ENCODE data around the gene CNP. TPM values are rescaled to one million over a fixed set of nuclear protein-coding genes. Genes with fewer than 3 reads are reported as not detected.
A peak's percentile ranks its signal among the peaks of the same experiment; 100 is the strongest.
"Not testable (repeated sequence)": the region's sequence is repeated elsewhere in the genome, so short reads cannot be mapped to it uniquely, and the experiment has no call there.

The CNP gene
- total RNA-seq, 2 experiments from 2014 or later, result 66.6 to 68.0 TPM

DNA sequence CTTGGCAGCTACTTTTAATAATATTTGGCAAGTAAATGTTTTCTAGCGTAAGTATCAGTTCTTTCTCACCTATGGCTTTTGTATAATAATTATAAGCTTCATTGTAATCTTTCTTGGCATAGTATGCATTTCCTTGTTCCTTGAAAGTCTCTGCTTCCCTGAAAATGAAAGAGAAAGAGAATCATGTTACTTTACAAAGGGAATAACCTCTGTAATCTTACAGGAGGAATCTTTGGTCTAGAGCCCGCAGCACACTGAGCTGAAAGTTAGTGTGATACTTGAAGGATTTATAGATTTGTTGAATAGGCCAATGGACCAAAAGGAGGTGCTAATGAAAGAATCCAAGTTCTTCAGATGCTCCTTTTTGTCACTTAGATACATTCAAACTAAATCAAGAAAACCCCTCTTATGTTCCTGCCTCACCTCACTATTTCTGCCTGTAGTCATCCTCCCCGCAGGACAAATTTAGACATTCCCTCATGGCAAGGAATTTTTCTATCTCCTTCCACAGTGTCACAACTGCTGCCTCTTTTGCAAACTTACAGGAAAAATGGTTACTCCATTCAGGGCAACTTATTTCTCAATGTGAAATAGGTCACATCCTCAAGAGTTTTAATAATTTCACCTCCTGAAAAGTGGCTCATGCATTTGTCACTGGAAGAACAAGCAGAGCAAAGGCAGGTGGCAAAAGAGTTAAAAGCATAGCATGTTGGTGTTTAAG is 34.0 kb downstream of the CNP start:
- Mint-ChIP-seq H3K4me1 (ENCODE audit: low read depth) (peaks cover 29% of the 10 kb centered on the region), H3K36me3 (peaks cover 32% of the 10 kb centered on the region), H3K27me3 (no peaks in the 10 kb centered on the region), H3K9me3 (no peaks in the 10 kb centered on the region), H3K27ac (no peak overlapping the region), H3K4me3 (no peak overlapping the region)
- intact Hi-C loops (cut with micrococcal nuclease), result no loop called here
- POLR2A ChIA-PET, result no interaction called here
- CTCF ChIA-PET, result interaction anchor here (0.6 kb wide), 1 partner anchor 117 kb away, joined by 3 read pairs; no protein-coding TSS in a partner anchor
- DNase-seq, result no peak

DNA sequence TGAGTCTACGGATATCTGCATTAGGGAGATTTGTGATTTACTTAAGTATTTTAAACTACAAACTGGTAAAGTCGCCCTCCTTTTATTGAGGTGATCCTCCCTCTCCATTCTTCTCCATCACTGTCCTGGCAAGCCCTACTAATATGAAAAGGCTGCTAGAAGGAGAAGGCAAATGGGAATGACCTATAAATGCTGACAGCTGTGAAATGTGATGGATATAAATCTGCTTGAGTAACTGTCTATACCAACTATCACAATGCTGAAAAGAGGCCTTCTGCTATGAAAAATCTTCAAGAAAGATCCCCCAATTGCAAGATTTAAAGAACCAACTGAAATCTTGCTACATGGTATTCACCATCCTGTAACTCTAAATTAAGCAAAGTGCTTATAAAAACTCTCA is 35.1 kb downstream of the CNP start:
- Mint-ChIP-seq H3K9me3 (no peaks in the 10 kb centered on the region), H3K36me3 (peaks cover 24% of the 10 kb centered on the region), H3K27ac (peak overlapping the region; percentile 13), H3K4me1 (ENCODE audit: low read depth) (peaks cover 22% of the 10 kb centered on the region), H3K27me3 (no peaks in the 10 kb centered on the region), H3K4me3 (no peak overlapping the region)
- POLR2A ChIA-PET, result no interaction called here
- CTCF ChIA-PET, result interaction anchor here (1.3 kb wide), 1 partner anchor 18 kb away, joined by 4 read pairs; the partner anchor contains the start of gene NKIRAS2
- intact Hi-C loops (cut with micrococcal nuclease), result no loop called here
- no peak for DNase-seq

DNA sequence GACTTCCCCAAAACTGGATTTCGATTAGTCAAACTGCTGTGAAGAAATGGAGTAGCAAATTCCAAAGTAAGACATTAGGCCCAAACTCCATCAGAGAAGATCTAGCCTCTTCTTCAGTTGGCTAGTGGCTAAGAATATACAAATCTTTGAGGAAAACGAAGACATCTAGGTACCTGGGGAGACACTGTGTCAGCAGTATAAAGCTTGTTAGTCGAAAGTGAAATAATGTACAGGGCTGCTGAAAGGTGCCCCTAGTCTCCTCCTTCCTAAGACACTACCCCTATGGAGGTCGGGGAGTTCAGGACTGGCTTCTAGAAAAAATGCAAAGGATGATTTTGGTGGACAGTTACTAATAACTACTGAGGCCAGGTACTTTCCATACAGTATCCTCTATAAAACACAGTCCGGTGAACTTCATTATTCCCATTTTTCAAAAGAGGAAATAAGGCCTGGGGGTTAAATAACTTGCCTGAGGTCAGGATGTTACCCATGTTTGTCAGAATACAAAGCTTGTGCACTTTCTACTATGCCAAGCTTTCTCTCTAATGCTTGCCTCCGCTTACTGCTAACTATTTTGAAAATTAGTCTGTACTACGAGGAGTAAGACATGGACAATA is 35.7 kb downstream of the CNP start:
- Mint-ChIP-seq H3K36me3 (peaks cover 20% of the 10 kb centered on the region), H3K9me3 (no peaks in the 10 kb centered on the region), H3K4me3 (no peak overlapping the region), H3K4me1 (ENCODE audit: low read depth) (peaks cover 21% of the 10 kb centered on the region), H3K27ac (peak overlapping the region; percentile 13), H3K27me3 (no peaks in the 10 kb centered on the region)
- ChIA-PET POLR2A (interaction anchor here (0.7 kb wide), 1 partner anchor 394 kb away, joined by 3 read pairs; no protein-coding TSS in a partner anchor), CTCF (interaction anchor here (0.8 to 1.3 kb wide), 3 partner anchors 18 to 39 kb away, joined by 4 to 6 read pairs (median 4); partner anchors contain the start of gene NKIRAS2)
- intact Hi-C loops (cut with micrococcal nuclease), result no loop called here
- no peak for DNase-seq

DNA sequence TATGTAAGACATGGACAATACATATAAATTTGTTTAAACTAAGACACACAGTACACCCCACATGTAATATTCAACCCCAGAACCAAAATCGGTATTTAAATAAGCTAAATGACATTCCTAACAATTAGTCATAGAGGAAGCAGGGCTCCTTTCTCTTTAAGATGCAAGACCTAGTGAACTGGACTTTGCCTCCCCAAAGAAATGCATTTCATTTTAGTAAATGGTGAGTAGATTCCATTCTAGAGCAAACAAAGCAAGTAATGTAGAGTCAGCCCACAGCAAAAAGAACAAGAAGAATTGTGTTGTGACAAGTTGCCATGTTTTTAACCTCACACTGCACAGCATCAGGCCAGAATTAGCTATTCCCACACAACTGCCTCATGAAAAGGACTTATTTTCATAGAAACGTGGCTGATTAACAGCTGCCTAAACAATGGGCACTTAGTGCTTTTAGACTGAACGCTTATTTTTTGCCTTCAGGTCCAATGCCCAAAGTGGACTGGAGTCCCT is 36.3 kb downstream of the CNP start:
- no peak overlapping the region for H3K4me3 Mint-ChIP-seq
- H3K27ac Mint-ChIP-seq, result no peak overlapping the region
- intact Hi-C loops (cut with micrococcal nuclease), result no loop called here
- peaks cover 22% of the 10 kb centered on the region for H3K4me1 Mint-ChIP-seq (ENCODE audit: low read depth)
- H3K27me3 Mint-ChIP-seq, result no peaks in the 10 kb centered on the region
- peaks cover 20% of the 10 kb centered on the region for H3K36me3 Mint-ChIP-seq
- ChIA-PET POLR2A (interaction anchor here (0.7 to 1.3 kb wide), 2 partner anchors 17 to 394 kb away, joined by 3 read pairs; partner anchors contain the start of gene NKIRAS2), CTCF (interaction anchor here (0.8 to 1.6 kb wide), 4 partner anchors 17 to 216 kb away, joined by 3 to 6 read pairs (median 4); partner anchors contain the start of genes JUP and NKIRAS2)
- DNase-seq, result no peak
- H3K9me3 Mint-ChIP-seq, result no peaks in the 10 kb centered on the region

DNA sequence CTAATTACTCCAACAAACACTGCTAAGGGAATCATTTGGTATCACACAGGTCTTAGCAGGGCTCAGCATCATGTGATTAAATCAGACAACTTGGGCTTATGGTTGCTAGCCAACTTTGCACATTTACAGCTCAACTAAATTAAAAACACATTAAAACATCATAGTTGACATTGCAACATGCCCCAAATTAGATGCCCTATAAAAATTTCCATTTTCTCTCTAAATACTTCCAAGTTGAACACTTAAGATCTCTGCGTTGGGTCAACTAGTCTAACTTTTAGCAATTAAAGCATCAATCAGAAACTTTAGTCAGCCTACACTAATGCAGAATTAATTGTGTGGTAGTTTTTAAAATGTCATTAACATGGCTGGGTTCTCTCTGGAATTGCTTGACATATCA is 38.6 kb downstream of the CNP start:
- H3K27ac Mint-ChIP-seq, result no peak overlapping the region
- no peak for DNase-seq
- H3K9me3 Mint-ChIP-seq, result no peaks in the 10 kb centered on the region
- no peak overlapping the region for H3K4me3 Mint-ChIP-seq
- peaks cover 32% of the 10 kb centered on the region for H3K4me1 Mint-ChIP-seq (ENCODE audit: low read depth)
- intact Hi-C loops (cut with micrococcal nuclease), result no loop called here
- H3K36me3 Mint-ChIP-seq, result peaks cover 16% of the 10 kb centered on the region
- ChIA-PET CTCF (interaction anchor here (1.2 kb wide), 1 partner anchor 13 kb away, joined by 4 read pairs; no protein-coding TSS in a partner anchor), POLR2A (no interaction called here)
- no peaks in the 10 kb centered on the region for H3K27me3 Mint-ChIP-seq

DNA sequence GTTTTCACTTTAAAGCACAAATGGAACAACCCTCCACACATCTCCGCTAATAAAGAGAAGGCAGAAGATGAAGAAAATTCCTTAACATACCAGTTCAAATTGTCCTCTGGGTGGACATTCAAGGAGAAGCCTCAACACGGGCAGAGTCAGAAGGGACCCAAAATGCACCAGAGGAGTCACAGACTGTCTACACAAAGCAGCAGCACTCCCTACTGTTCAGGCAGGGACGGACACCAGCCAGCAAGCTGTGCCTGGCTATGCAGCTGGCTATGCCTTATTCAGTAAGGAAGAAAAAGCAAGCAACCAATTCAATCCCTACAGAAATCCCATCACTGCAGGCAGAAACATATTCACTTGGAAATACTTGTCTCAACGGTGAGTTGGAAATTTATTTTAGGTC is 42.6 kb downstream of the CNP start:
- no peaks in the 10 kb centered on the region for H3K27me3 Mint-ChIP-seq
- no peak overlapping the region for H3K4me3 Mint-ChIP-seq
- H3K4me1 Mint-ChIP-seq (ENCODE audit: low read depth), result peaks cover 56% of the 10 kb centered on the region
- H3K9me3 Mint-ChIP-seq, result no peaks in the 10 kb centered on the region
- ChIA-PET POLR2A (no interaction called here), CTCF (interaction anchor here (0.6 kb wide), 1 partner anchor 11 kb away, joined by 3 read pairs; the partner anchor contains the start of gene NKIRAS2)
- intact Hi-C loops (cut with micrococcal nuclease), result no loop called here
- DNase-seq, result no peak
- H3K36me3 Mint-ChIP-seq, result peaks cover 9% of the 10 kb centered on the region
- H3K27ac Mint-ChIP-seq, result no peak overlapping the region

GRCh38 chr17:42010266-42010680 is 43.7 kb downstream of the CNP start:
- CTCF ChIA-PET, H3K4me3 Mint-ChIP-seq, H3K27me3 Mint-ChIP-seq, POLR2A ChIA-PET, H3K9me3 Mint-ChIP-seq, DNase-seq: not testable (repeated sequence)
- Mint-ChIP-seq H3K4me1 (ENCODE audit: low read depth) (peaks cover 52% of the 10 kb centered on the region), H3K36me3 (peaks cover 13% of the 10 kb centered on the region), H3K27ac (peak overlapping the region; percentile 45)
- intact Hi-C loops (cut with micrococcal nuclease), result loop anchor here (10.0 kb wide), 2 partner anchors 145 to 175 kb away; partner anchors contain the start of genes HCRT, KCNH4 and KLHL11

GRCh38 chr17:42010898-42011516 is 44.4 kb downstream of the CNP start:
- DNase-seq, result no peak
- intact Hi-C loops (cut with micrococcal nuclease), result loop anchor here (10.0 kb wide), 2 partner anchors 146 to 174 kb away; partner anchors contain the start of genes HCRT, KCNH4 and KLHL11
- POLR2A ChIA-PET, result no interaction called here

GRCh38 chr17:42012363-42012762 is 45.8 kb downstream of the CNP start:
- H3K27me3 Mint-ChIP-seq, H3K9me3 Mint-ChIP-seq, H3K27ac Mint-ChIP-seq, H3K4me3 Mint-ChIP-seq, DNase-seq: not testable (repeated sequence)
- H3K36me3 Mint-ChIP-seq, result peaks cover 27% of the 10 kb centered on the region
- intact Hi-C loops (cut with micrococcal nuclease), result loop anchor here (10.0 kb wide), 2 partner anchors 148 to 172 kb away; partner anchors contain the start of genes HCRT, KCNH4 and KLHL11
- peaks cover 58% of the 10 kb centered on the region for H3K4me1 Mint-ChIP-seq (ENCODE audit: low read depth)
- ChIA-PET POLR2A (interaction anchor here (0.6 kb wide), 1 partner anchor 9 kb away, joined by 3 read pairs; no protein-coding TSS in a partner anchor), CTCF (interaction anchor here (1.1 to 1.3 kb wide), 2 partner anchors 11 to 47 kb away, joined by 4 read pairs; no protein-coding TSS in a partner anchor)

More at GRCh38 chr17:42010898-42011516, 44.4 kb downstream of the CNP start:
- Mint-ChIP-seq H3K27me3 (no peaks in the 10 kb centered on the region), H3K4me1 (ENCODE audit: low read depth) (peaks cover 56% of the 10 kb centered on the region), H3K36me3 (peaks cover 17% of the 10 kb centered on the region), H3K27ac (peak overlapping the region; percentile 45), H3K4me3 (no peak overlapping the region), H3K9me3 (no peaks in the 10 kb centered on the region)
- CTCF ChIA-PET, result no interaction called here

DNA sequence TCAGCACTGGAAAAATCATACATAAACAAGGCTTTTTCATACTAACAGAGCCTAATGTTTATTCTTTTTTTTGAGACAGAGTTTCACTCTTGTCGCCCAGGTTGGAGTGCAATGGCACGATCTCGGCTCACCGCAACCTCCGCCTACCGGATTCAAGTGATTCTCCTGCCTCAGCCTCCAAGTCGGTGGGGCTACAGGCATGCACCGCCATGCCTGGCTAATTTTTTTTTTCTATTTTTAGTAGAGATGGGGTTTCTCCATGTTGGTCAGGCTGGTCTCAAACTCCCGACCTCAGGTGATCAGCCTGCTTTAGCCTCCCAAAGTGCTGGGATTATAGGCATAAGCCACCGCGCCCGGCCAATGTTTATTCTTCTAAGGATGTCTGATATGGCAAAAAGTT is 47.1 kb downstream of the CNP start:
- H3K9me3 Mint-ChIP-seq, POLR2A ChIA-PET, H3K27me3 Mint-ChIP-seq, H3K4me3 Mint-ChIP-seq, H3K27ac Mint-ChIP-seq, DNase-seq: not testable (repeated sequence)
- peaks cover 27% of the 10 kb centered on the region for H3K36me3 Mint-ChIP-seq
- intact Hi-C loops (cut with micrococcal nuclease), result loop anchor here (10.0 kb wide), 2 partner anchors 149 to 171 kb away; partner anchors contain the start of genes HCRT, KCNH4 and KLHL11
- CTCF ChIA-PET, result interaction anchor here (1.2 kb wide), 1 partner anchor 92 kb away, joined by 3 read pairs; no protein-coding TSS in a partner anchor
- peaks cover 63% of the 10 kb centered on the region for H3K4me1 Mint-ChIP-seq (ENCODE audit: low read depth)

GRCh38 chr17:42016411-42016831 is 49.8 kb downstream of the CNP start:
- intact Hi-C loops (cut with micrococcal nuclease), result loop anchor here (2.0 to 10.0 kb wide), 3 partner anchors 50 to 168 kb away; partner anchors contain the start of genes CNP, HCRT, KCNH4 and KLHL11
- CTCF ChIA-PET, result interaction anchor here (1.4 to 13.7 kb wide), 5 partner anchors 9 to 519 kb away, joined by 4 to 211 read pairs (median 20); partner anchors contain the start of genes CNP, DHX58, KAT2A and NAGLU
- H3K27ac Mint-ChIP-seq, result peak overlapping the region; percentile 98
- peak overlapping the region; percentile 96 for H3K4me3 Mint-ChIP-seq
- H3K9me3 Mint-ChIP-seq, result no peaks in the 10 kb centered on the region
- peak; percentile 39 for DNase-seq
- no peaks in the 10 kb centered on the region for H3K27me3 Mint-ChIP-seq
- H3K4me1 Mint-ChIP-seq (ENCODE audit: low read depth), result peaks cover 61% of the 10 kb centered on the region
- POLR2A ChIA-PET, result interaction anchor here (0.6 to 3.3 kb wide), 6 partner anchors 30 to 443 kb away, joined by 3 to 33 read pairs (median 3); partner anchors contain the start of genes CNP and STAT5A
- H3K36me3 Mint-ChIP-seq, result peaks cover 17% of the 10 kb centered on the region

Measured in activated CD4-positive, alpha-beta memory T cell treated with anti-CD3 and anti-CD28 coated beads for 36 hours (primary cell).